Natural killer cell treated with Interleukin-12 subunit alpha and Interleukin-12 subunit beta and Interleukin-15 and Interleukin-18, amount 100 ng/mL, for 72 hours (primary cell): ENCODE measurements around the gene CRYGB. TPM values are rescaled to one million over a fixed set of nuclear protein-coding genes. Genes with fewer than 3 reads are reported as not detected.
A peak's percentile ranks its signal among the peaks of the same experiment; 100 is the strongest.
"Not testable (repeated sequence)": the region's sequence is repeated elsewhere in the genome, so short reads cannot be mapped to it uniquely, and the experiment has no call there.

Experiments
- ATAC-seq, 2 donors: fragments of 150-1000 bp; cut with Tn5 transposase in 1 of 2; sonication (Bioruptor Pico), chemical (Tn5 transposase) in 1 of 2; 2 replicates each; pipeline ENCODE4 v1.10.0; 2021
- DNase-seq: peaks from one replicate; pipeline ENCODE4 v3.0.0; 2022; ENCODE audit warnings: low spot score
- H3K27ac Mint-ChIP-seq, 2 donors: 1 replicate in 1 of 2; 2 replicates in 1 of 2; pipeline ENCODE4 v1.8.0; 2022; ENCODE audit warnings: mixed read lengths in 2 of 2, mild to moderate bottlenecking in 1 of 2, moderate library complexity in 1 of 2
- H3K27me3 Mint-ChIP-seq, 2 donors: 1 replicate in 1 of 2; 2 replicates in 1 of 2; pipeline ENCODE4 v1.8.0; 2022; ENCODE audit warnings: mixed read lengths in 2 of 2
- H3K36me3 Mint-ChIP-seq: one replicate; pipeline ENCODE4 v1.8.0; 2022; ENCODE audit warnings: mixed read lengths
- H3K4me1 Mint-ChIP-seq, 2 donors: 1 replicate in 1 of 2; 2 replicates in 1 of 2; pipeline ENCODE4 v1.8.0; 2022; ENCODE audit warnings: low read depth in 2 of 2, mixed read lengths in 2 of 2, mild to moderate bottlenecking in 1 of 2
- H3K4me3 Mint-ChIP-seq: one replicate; pipeline ENCODE4 v1.8.0; 2022; ENCODE audit warnings: mixed read lengths
- H3K9me3 Mint-ChIP-seq: 2 replicates; pipeline ENCODE4 v1.8.0; 2022; ENCODE audit warnings: mixed read lengths
- total RNA-seq, 2 donors: library from RNA; stranded (reverse); gene quantifications; one replicate each; pipeline ENCODE4 v1.2.3, GENCODE V29; 2022

Gene CRYGB
- total RNA-seq, 2 donors from 2014 or later, result not detected

- Mint-ChIP-seq H3K4me3 (no peak overlapping the region), H3K9me3 (no peaks in the 10 kb centered on the region), H3K36me3 (no peaks in the 10 kb centered on the region), H3K4me1 (no peaks in the 10 kb centered on the region), H3K27ac (no peak overlapping the region), H3K27me3 (peaks cover 0 to under 1% of the 10 kb centered on the region in 2 donors)
- DNase-seq (no peak), ATAC-seq (no peak)
These were observed 3.6 kb downstream of the CRYGB start for GRCh38 chr2:208142240-208142924.

GRCh38 chr2:208139447-208139846 lies 6.5 kb downstream of the CRYGB start:
- DNase-seq (no peak), ATAC-seq (no peak)
- Mint-ChIP-seq H3K4me3 (no peak overlapping the region), H3K9me3 (no peaks in the 10 kb centered on the region), H3K4me1 (peaks cover 8 to 9% of the 10 kb centered on the region in 2 donors), H3K27me3 (no peaks in the 10 kb centered on the region), H3K27ac (no peak overlapping the region), H3K36me3 (no peaks in the 10 kb centered on the region)

DNA sequence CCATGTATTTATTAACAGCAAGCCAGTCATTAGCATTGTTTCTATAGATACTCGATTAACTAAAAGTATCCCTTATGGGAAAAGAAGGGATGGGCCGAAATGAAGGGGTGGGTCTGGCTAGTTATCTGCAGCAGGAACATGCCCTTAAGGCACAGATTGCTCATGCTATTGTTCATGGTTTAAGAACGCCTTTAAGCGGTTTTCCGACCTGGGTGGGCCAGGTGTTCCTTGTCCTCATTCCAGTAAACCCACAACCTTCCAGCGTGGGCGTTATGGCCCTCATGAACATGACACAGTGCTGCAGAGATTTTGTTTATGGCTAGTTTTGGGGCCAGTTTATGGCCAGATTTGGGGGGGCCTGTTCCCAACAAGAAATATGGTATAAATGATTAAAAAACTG lies 7.6 kb downstream of the CRYGB start:
- H3K4me3 Mint-ChIP-seq, H3K9me3 Mint-ChIP-seq, H3K27ac Mint-ChIP-seq, DNase-seq, H3K36me3 Mint-ChIP-seq, ATAC-seq, H3K4me1 Mint-ChIP-seq, H3K27me3 Mint-ChIP-seq: not testable (repeated sequence)

- H3K27me3 Mint-ChIP-seq, result no peaks in the 10 kb centered on the region
- H3K36me3 Mint-ChIP-seq, result no peaks in the 10 kb centered on the region
- ATAC-seq, result no peak
- no peaks in the 10 kb centered on the region for H3K9me3 Mint-ChIP-seq
- no peak overlapping the region for H3K27ac Mint-ChIP-seq
- DNase-seq, result no peak
- no peak overlapping the region for H3K4me3 Mint-ChIP-seq
- H3K4me1 Mint-ChIP-seq, result peaks cover 8 to 9% of the 10 kb centered on the region in 2 donors
These were observed 9.3 kb downstream of the CRYGB start for GRCh38 chr2:208136716-208137094.

DNA sequence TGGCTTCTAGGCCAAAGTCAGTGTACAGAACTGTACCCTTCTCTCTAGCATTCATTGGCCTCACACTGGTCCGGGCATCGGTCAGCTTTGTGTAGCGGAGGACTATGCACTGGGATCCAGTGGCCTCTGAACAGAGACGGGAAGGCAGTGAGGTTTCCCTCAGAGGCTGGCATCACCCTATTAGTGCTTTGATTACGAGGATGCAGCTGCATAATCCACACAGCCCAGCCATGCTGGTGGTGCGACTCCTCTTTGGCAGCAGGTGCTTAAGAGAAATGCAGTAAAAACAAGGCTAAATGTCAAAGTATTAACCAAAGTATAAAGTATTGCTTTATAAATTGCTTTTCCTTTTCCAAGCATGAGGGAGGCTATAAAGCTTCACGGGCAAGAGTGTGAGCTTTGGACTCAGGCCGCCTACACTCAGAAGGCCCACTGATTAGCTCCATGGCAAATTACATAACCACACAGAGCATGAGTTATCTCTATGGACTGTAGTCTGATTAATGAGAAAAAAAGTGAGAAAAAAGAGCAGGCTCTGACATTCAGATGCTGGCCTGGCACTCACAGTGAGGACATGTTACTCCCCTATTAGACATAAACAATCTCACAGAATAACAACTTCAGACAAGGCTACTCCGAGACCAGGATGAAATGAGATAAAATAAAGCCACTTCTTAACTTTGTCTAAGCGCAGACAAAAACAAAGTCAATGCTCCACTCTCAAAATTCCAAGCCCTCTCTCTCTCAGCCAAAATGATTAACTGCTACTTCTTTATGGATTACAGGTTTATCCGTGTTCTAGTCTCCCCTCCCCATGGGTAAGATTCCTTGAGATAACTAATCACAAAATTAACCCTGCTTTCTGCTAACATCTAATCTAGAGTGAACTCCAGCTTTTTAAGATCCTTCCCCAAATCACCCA lies 9.9 kb downstream of the CRYGB start:
- H3K27me3 Mint-ChIP-seq, result no peaks in the 10 kb centered on the region
- DNase-seq (no peak), ATAC-seq (no peak)
- H3K9me3 Mint-ChIP-seq, result no peaks in the 10 kb centered on the region
- H3K4me1 Mint-ChIP-seq, result peaks cover 8 to 9% of the 10 kb centered on the region in 2 donors
- no peak overlapping the region for H3K27ac Mint-ChIP-seq
- H3K36me3 Mint-ChIP-seq, result no peaks in the 10 kb centered on the region
- H3K4me3 Mint-ChIP-seq, result no peak overlapping the region

DNA sequence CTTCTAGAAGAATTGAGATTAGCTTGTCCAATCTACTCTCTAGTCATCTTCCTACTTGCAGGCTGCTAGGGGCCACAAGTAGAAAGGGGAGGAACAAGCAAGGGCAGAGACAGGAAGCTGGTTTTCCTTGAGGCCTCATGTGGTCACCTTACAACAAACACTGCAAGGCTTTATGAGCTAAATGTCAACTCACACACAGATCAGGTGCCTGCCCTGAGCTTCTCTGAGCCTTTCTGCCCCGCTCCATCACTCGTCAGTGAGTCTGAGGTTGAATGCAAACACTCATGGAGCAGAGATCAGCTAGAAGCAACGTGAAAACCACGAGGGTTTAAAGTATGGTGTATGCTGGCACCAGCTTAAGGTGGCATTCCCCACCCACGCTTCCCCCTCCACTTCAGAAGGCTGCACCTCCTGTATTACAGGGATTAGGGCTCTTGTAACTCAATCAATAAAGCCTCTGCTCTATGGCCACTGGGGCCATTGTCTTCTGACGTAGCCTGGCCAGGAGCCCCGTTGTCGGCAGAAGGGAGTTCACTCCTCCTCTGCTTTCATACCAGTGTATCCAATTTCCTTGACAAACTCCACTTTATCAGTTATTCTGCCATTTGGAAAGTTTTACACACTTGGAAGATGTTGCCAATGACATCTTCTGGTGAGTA lies 10.9 kb downstream of the CRYGB start:
- H3K4me3 Mint-ChIP-seq, result no peak overlapping the region
- H3K27me3 Mint-ChIP-seq, result no peaks in the 10 kb centered on the region
- H3K4me1 Mint-ChIP-seq, result peaks cover 8 to 9% of the 10 kb centered on the region in 2 donors
- DNase-seq (no peak), ATAC-seq (peak; percentile 61)
- no peaks in the 10 kb centered on the region for H3K9me3 Mint-ChIP-seq
- no peaks in the 10 kb centered on the region for H3K36me3 Mint-ChIP-seq
- no peak overlapping the region for H3K27ac Mint-ChIP-seq

DNA sequence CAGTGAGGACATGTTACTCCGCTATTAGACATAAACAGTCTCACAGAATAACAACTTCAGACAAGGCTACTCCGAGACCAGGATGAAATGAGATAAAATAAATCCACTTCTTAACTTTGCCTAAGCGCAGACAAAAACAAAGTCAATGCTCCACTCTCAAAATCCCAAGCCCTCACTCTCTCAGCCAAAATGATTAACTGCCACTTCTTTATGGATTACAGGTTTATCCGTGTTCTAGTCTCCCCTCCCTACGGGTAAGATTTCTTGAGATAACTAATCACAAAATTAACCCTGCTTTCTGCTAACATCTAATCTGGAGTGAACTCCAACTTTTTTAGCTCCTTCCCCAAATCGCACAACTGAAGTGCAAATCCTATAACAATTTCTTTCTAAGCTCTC lies 15.2 kb downstream of the CRYGB start:
- peaks cover 3% of the 10 kb centered on the region for H3K9me3 Mint-ChIP-seq
- H3K36me3 Mint-ChIP-seq, result no peaks in the 10 kb centered on the region
- peaks cover 8 to 9% of the 10 kb centered on the region in 2 donors for H3K4me1 Mint-ChIP-seq
- H3K27me3 Mint-ChIP-seq, result peaks cover 0 to under 1% of the 10 kb centered on the region in 2 donors
- H3K4me3 Mint-ChIP-seq, result no peak overlapping the region
- no peak for ATAC-seq
- no peak overlapping the region for H3K27ac Mint-ChIP-seq
- DNase-seq, result no peak

DNA sequence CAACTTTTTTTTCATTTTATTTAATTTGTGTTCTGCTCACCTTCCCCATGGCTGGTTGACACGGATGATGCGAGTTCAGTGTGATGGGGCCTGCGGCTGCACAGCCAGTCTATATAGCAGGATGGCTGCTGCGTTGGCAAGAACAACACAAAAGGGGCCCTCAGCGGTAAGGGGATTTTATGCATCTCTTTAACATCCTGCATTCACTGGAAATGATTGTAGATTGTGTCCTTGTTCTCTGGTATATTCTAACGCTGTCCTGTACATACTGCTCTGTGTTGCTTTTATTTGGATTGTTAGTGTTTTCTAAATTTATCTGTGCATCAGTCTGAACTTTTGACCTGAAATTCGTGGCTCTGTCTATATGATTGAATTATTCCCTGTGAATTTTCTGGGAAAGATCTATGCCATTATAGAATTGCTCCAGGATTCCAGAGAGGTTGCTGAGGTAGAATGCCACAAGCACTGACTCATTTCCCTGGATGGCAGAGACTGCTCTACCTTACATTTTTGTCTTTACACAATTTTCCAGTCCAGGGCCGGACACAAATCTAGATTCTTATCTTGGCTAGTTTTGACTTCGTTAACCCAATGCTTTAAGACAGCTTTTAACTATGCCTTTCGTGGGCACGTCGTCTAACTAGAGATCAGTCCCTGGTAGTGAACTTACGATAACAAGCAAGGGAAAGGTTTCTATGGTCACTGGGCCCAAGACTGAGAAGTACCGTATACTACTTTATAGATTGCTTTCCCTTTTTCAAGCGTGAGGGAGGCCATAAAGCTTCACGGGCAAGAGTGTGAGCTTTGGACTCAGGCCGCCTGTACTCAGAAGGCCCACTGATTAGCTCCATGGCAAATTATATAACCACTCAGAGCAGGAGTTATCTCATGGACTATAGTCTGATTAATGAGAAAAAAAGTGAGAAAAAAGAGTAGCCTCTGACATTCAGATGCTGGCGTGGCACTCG lies 15.9 kb downstream of the CRYGB start, which contains the start of gene CRYGC:
TSS of gene CRYGC (minus strand) at position 85 of the 968 bp plus-strand sequence. CDS start at position 49, 36 bp downstream.
- Mint-ChIP-seq H3K36me3 (no peaks in the 10 kb centered on the region), H3K9me3 (peaks cover 3% of the 10 kb centered on the region), H3K27me3 (peaks cover 6 to 7% of the 10 kb centered on the region in 2 donors), H3K4me3 (no peak within 1 kb of the TSS), H3K4me1 (peaks cover 3% of the 10 kb centered on the region in 2 donors), H3K27ac (no peak within 1 kb of the TSS)
- no peak for DNase-seq
- ATAC-seq, result no peak

DNA sequence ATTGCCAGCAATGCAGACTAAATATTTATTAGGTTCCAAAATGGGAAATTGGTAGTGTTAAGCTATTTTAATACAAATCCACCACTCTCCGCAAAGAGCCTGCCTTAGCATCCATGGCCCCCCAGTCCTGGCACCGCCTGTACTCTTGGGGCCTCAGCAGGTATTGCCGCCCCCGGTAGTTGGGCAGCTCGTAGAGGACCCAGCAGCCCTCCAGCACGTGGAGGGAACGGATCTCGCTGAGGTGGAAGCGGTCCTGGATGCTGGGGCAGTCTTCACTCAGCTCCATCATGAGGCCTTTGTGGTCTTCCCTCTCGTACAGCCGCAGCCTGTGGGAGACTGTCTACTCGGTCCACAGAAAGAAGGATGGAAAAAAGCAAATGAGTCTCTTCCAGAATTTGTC lies 17.8 kb downstream of the CRYGB start:
- ATAC-seq (peak in 1 of 2 donors; percentile 29), DNase-seq (no peak)
- H3K9me3 Mint-ChIP-seq, result peaks cover 3% of the 10 kb centered on the region
- H3K27me3 Mint-ChIP-seq, result peaks cover 15 to 20% of the 10 kb centered on the region in 2 donors
- H3K36me3 Mint-ChIP-seq, result no peaks in the 10 kb centered on the region
- H3K4me3 Mint-ChIP-seq, result no peak overlapping the region
- peaks cover 0 to 6% of the 10 kb centered on the region in 2 donors for H3K4me1 Mint-ChIP-seq
- H3K27ac Mint-ChIP-seq, result no peak overlapping the region

DNA sequence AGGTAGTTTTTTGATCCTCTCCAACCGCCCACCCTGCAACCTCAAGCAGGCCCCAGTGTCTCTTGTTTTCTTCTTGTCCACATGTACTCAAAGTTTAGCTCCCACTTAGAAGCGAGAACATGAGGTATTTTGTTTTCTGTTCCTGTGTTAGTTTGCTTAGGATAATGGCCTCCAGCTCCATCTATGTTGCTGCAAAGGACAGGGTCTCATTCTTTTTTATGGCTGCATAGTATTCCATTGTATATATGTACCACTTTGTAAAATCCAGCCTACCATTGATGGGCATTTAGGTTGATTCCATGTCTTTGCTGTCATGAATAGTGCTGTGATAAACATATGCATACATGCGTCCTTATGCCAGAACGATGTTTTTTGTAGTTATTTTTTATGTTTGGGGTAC lies 18.9 kb downstream of the CRYGB start:
- Mint-ChIP-seq H3K4me1 (peaks cover 0 to 6% of the 10 kb centered on the region in 2 donors), H3K27me3 (peaks cover 15 to 20% of the 10 kb centered on the region in 2 donors), H3K4me3 (no peak overlapping the region), H3K9me3 (peaks cover 3% of the 10 kb centered on the region), H3K27ac (no peak overlapping the region), H3K36me3 (no peaks in the 10 kb centered on the region)
- DNase-seq (no peak), ATAC-seq (no peak)

DNA sequence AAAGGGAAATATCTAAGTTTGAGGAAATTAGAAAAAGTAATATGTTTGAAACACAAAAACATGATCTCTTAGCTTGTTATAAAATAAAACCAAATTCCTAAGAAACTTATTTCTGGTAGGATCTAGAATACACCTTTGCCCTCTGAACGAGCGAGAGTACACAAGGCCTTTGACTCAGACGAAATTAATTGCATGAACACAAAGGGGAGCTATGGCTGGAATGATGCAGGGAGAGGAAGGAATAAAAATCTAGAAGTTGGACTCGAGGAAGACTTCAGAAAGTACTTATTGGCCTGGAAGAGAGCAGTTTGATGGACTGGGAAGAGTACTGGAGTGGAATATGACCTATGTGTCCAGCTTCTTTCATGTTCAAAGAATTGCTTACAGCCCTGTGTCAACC lies 20.7 kb downstream of the CRYGB start:
- Mint-ChIP-seq H3K27ac (no peak overlapping the region), H3K27me3 (peaks cover 18 to 26% of the 10 kb centered on the region in 2 donors), H3K36me3 (no peaks in the 10 kb centered on the region), H3K9me3 (peaks cover 3% of the 10 kb centered on the region), H3K4me1 (peaks cover 0 to 6% of the 10 kb centered on the region in 2 donors), H3K4me3 (no peak overlapping the region)
- ATAC-seq, result no peak
- no peak for DNase-seq

GRCh38 chr2:208124013-208124715 lies 21.8 kb downstream of the CRYGB start, which contains the start of gene CRYGD:
Gene CRYGD (minus strand): TSS chr2:208124524. CDS start chr2:208124473, 51 bp downstream.
- not testable (repeated sequence) for H3K27ac Mint-ChIP-seq, H3K9me3 Mint-ChIP-seq, H3K36me3 Mint-ChIP-seq, H3K4me1 Mint-ChIP-seq, DNase-seq
- Mint-ChIP-seq H3K27me3 (peaks cover 18 to 26% of the 10 kb centered on the region in 2 donors), H3K4me3 (peak within 1 kb of the TSS; percentile 11)
- ATAC-seq, result peak; percentile 53 to 69
